HG02623 (cell line): Measurements from ENCODE around the gene CHN2.
"Not testable (repeated sequence)": the region's sequence is repeated elsewhere in the genome, so short reads cannot be mapped to it uniquely, and the experiment has no call there.

Experiments
- ATAC-seq: cut with Tn5 transposase; IDR thresholded peaks from one replicate; pipeline ENCODE4 v1.9.1; 2021; ENCODE audit warnings: moderate library complexity; ENCODE audit not compliant: unreplicated experiment

The CHN2 gene

DNA sequence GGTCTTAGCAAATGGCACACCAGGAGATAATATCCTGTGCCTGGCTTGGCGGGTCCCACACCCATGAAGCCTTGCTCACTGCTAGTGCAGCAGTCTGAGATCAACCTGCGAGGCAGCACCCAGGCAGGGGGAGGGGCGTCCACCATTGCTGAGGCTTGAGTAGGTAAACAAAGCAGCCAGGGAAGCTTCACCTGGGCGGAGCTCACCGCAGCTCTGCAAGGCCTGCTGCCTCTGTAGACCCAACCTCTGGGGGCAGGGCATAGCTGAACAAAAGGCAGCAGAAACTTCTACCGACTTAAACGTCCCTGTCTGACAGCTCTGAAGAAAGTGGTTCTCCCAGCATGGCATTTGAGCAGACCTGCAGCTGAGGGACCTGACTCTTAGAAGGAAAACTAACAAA lies 334.0 kb downstream of the CHN2 start:
- ATAC-seq = not testable (repeated sequence)
